MM.1S (cell line): Measurements from ENCODE around the gene TMTC1.

Source experiments
- CTCF ChIP-seq: fragments of 300-600 bp; sonication (generic); IDR thresholded peaks from 2 replicates; pipeline ENCODE4 v1.5.1; 2016; ENCODE audit warnings: antibody characterized with exemption, low read length, mixed read lengths
- EZH2 ChIP-seq: fragments of 300-600 bp; sonication (generic); optimal IDR thresholded peaks from 2 replicates; pipeline ENCODE3; 2017; ENCODE audit warnings: low read depth, mild to moderate bottlenecking, antibody characterized with exemption, low read length, mixed read lengths

GRCh38 chr12:29486972-29487371 lies 296.8 kb downstream of the TMTC1 start:
- TF ChIP-seq CTCF: no peak
- no peak for TF ChIP-seq EZH2
